HCT116 (cell line): Measurements from ENCODE around the gene SLC35E4. TPM values are rescaled to one million over a fixed set of nuclear protein-coding genes. Genes with fewer than 3 reads are reported as not detected.
"Not testable (repeated sequence)": the region's sequence is repeated elsewhere in the genome, so short reads cannot be mapped to it uniquely, and the experiment has no call there.

Source experiments
- ATAC-seq: fragments of 200-7000 bp; cut with Tn5 transposase; 2 replicates; pipeline ENCODE4 v1.9.1; 2020; ENCODE audit warnings: mild to moderate bottlenecking, moderate library complexity
- BruUV-seq: library from RNA; stranded (reverse); fragments of 400-500 nt; replicated peaks from 2 replicates; lab custom pipeline; 2021; lab: Mats Ljungman, UMichigan
- CTCF ChIA-PET: fragments of 300-600 bp; sonication (Branson Sonifier 250); formaldehyde crosslinking; loops from one replicate; lab custom pipeline; 2021; ENCODE audit warnings: antibody characterized with exemption; lab: Charles Lee
- POLR2A ChIA-PET: fragments of 300-600, 350-600 bp; sonication (Branson Sonifier 250); formaldehyde crosslinking; loops from one replicate; lab custom pipeline; 2021; ENCODE audit warnings: antibody characterized with exemption; lab: Charles Lee
- RAD21 ChIA-PET, 2 experiments: fragments of 300-600 bp; sonication (Branson Sonifier 250); formaldehyde crosslinking; loops; one replicate each; lab custom pipeline; 2023; ENCODE audit warnings: low total read pairs in 2 of 2; ENCODE audit not compliant: uncharacterized antibody in 2 of 2, unreplicated experiment in 2 of 2, low non-redundant PET in 1 of 2; lab: Charles Lee
- DNase-seq: peaks from one replicate; pipeline ENCODE4 v3.0.0-alpha.2; 2010; ENCODE audit warnings: low read depth, low spot score
- H2AFZ ChIP-seq: fragments of 200-600 bp; shearing (Covaris generic), sonication (generic); 2 replicates; pipeline ENCODE4 v1.6.1; 2017; ENCODE audit warnings: low read depth, mixed run types, mixed read lengths, antibody characterized with exemption, low read length; ENCODE audit not compliant: poor library complexity, severe bottlenecking
- H3K27ac ChIP-seq: 2 replicates; pipeline ENCODE4 v1.5.1; 2012; ENCODE audit warnings: low read depth, low read length
- H3K27me3 ChIP-seq: fragments of 200-600 bp; sonication (generic); 2 replicates; pipeline ENCODE4 v1.6.1; 2016; ENCODE audit warnings: mixed run types, low read length, mixed read lengths; ENCODE audit not compliant: insufficient read depth
- H3K36me3 ChIP-seq, 2 experiments: fragments of 200-500 bp in 1 of 2; fragments of 200-600 bp in 1 of 2; sonication (Bioruptor generic) in 1 of 2; sonication (generic) in 1 of 2; 2 replicates each; pipeline versions ENCODE4 v1.5.1 to v1.6.1; 2014 to 2016; ENCODE audit warnings: low read length in 2 of 2, inconsistent platforms in 1 of 2, mixed read lengths in 1 of 2, mixed run types in 1 of 2; ENCODE audit not compliant: insufficient read depth in 2 of 2, control insufficient read depth in 1 of 2
- H3K4me1 ChIP-seq, 2 experiments: fragments of 200-600 bp in 1 of 2; sonication (generic) in 1 of 2; 2 replicates each; pipeline versions ENCODE4 v1.5.1 to v1.6.1; 2012 to 2017; ENCODE audit warnings: low read length in 2 of 2, inconsistent platforms in 1 of 2, mild to moderate bottlenecking in 1 of 2, mixed read lengths in 1 of 2, mixed run types in 1 of 2, moderate library complexity in 1 of 2; ENCODE audit not compliant: insufficient read depth in 2 of 2, control insufficient read depth in 1 of 2
- H3K4me2 ChIP-seq: fragments of 200-600 bp; sonication (generic); 2 replicates; pipeline ENCODE4 v1.6.1; 2017; ENCODE audit warnings: mixed run types, low read length, mixed read lengths
- H3K4me3 ChIP-seq, 2 experiments: fragments of 200-600 bp in 1 of 2; sonication (generic) in 1 of 2; replicated peaks in 1 of 2; 2 replicates each; pipeline ENCODE4 v1.5.1; 2011 to 2016; ENCODE audit warnings: low read length in 2 of 2, control low read depth in 1 of 2, low read depth in 1 of 2, mild to moderate bottlenecking in 1 of 2, mixed read lengths in 1 of 2, mixed run types in 1 of 2
- H3K79me2 ChIP-seq: fragments of 200-600 bp; sonication (generic); 2 replicates; pipeline ENCODE4 v1.6.1; 2017; ENCODE audit warnings: mild to moderate bottlenecking, mixed run types, low read length, moderate library complexity, mixed read lengths; ENCODE audit not compliant: insufficient read depth
- H3K9ac ChIP-seq: fragments of 200-600 bp; sonication (generic); 2 replicates; pipeline ENCODE4 v1.6.1; 2016; ENCODE audit warnings: low read length, mixed read lengths
- H3K9me2 ChIP-seq: fragments of 200-600 bp; sonication (generic), shearing (Covaris generic); 2 replicates; pipeline ENCODE4 v1.6.1; 2017; ENCODE audit warnings: mixed run types, mild to moderate bottlenecking, moderate library complexity; ENCODE audit not compliant: insufficient read depth
- H3K9me3 ChIP-seq, 2 experiments: fragments of 200-500 bp in 1 of 2; fragments of 200-600 bp in 1 of 2; sonication (Bioruptor generic) in 1 of 2; sonication (generic) in 1 of 2; 2 replicates each; pipeline ENCODE4 v1.6.1; 2014 to 2017; ENCODE audit warnings: low read length in 2 of 2, mixed read lengths in 2 of 2, inconsistent platforms in 1 of 2, low read depth in 1 of 2, mild to moderate bottlenecking in 1 of 2, mixed run types in 1 of 2, moderate library complexity in 1 of 2; ENCODE audit not compliant: control insufficient read depth in 1 of 2, insufficient read depth in 1 of 2
- H4K20me1 ChIP-seq: fragments of 200-600 bp; sonication (generic), shearing (Covaris generic); 2 replicates; pipeline ENCODE4 v1.6.1; 2017; ENCODE audit warnings: mixed run types, mild to moderate bottlenecking, moderate library complexity; ENCODE audit not compliant: insufficient read depth
- JUND ChIP-seq: IDR thresholded peaks from 2 replicates; pipeline ENCODE4 v1.6.1; 2012
- POLR2A ChIP-seq: IDR thresholded peaks from 2 replicates; pipeline ENCODE4 v1.7.0; 2011; ENCODE audit warnings: borderline replicate concordance; ENCODE audit not compliant: insufficient read depth, insufficient read length; ENCODE audit errors: extremely low read depth
- RAD21 ChIP-seq: IDR thresholded peaks from 2 replicates; pipeline ENCODE4 v1.6.1; 2012; ENCODE audit warnings: low read depth, mild to moderate bottlenecking
- ZNF274 ChIP-seq: fragments of 200-500 bp; sonication (Bioruptor generic); IDR thresholded peaks from 2 replicates; pipeline ENCODE4 v1.6.1; 2014; ENCODE audit warnings: mild to moderate bottlenecking, low read depth, low read length, inconsistent platforms
- intact Hi-C: fragments of 100-400 bp; cut with micrococcal nuclease; formaldehyde crosslinking; loops from 2 replicates; pipeline ENCODE4 v1.10.0; 2022
- total RNA-seq: library from RNA; stranded (reverse); gene quantifications from one replicate; pipeline ENCODE4 v1.2.1, GENCODE V29; 2021; ENCODE audit not compliant: unreplicated experiment
- TF ChIP-seq, protein P1 (sequence below): IDR thresholded peaks from 2 replicates; pipeline ENCODE4 v1.6.1; 2012; ENCODE audit warnings: low read depth
- TF ChIP-seq, protein P2 (sequence below), 3 experiments: fragments of 200-600 bp in 1 of 3; sonication (generic) in 1 of 3; IDR thresholded peaks in 2 of 3; conservative IDR thresholded peaks in 1 of 3; 2 replicates each; pipeline ENCODE4 v1.5.1; 2012 to 2017; ENCODE audit warnings: low read depth in 2 of 3, low read length in 2 of 3, antibody characterized with exemption in 1 of 3, borderline replicate concordance in 1 of 3, control low read depth in 1 of 3, mild to moderate bottlenecking in 1 of 3, mixed read lengths in 1 of 3, mixed run types in 1 of 3, moderate library complexity in 1 of 3; ENCODE audit not compliant: insufficient read depth in 1 of 3

The SLC35E4 gene
- total RNA-seq, 1 experiment from 2014 or later = 6.2 TPM

DNA sequence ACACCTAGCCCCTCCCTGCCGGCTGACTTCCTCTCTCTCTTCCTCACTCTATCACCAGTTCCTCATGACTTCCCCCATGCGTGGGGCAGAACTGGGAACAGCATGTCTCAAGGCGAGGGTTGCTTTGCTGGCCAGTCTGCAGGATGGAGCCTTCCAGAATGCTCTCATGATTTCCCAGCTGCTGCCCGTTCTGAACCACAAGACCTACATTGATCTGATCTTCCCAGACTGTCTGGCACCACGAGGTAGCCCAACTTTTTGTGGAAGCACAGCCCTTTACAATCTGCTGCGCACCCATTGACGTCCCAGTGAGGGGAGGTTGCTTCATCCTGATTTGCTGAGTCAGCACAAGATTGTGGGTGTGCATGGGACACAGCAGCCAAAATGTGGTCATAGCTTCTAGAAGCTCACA, 20.0 kb upstream of the SLC35E4 start:
- Histone ChIP-seq H3K9me2 (no peaks in the 10 kb centered on the region), H3K4me2 (no peak overlapping the region), H3K9ac (no peak overlapping the region), H3K36me3 (no peaks in the 10 kb centered on the region), H3K4me3 (no peak overlapping the region), H3K27me3 (no peaks in the 10 kb centered on the region), H4K20me1 (no peaks in the 10 kb centered on the region), H3K9me3 (no peaks in the 10 kb centered on the region), H3K79me2 (no peaks in the 10 kb centered on the region), H2AFZ (no peak overlapping the region), H3K27ac (no peak overlapping the region), H3K4me1 (no peaks in the 10 kb centered on the region)
- DNase-seq = no peak
- ChIA-PET CTCF (no interaction called here), POLR2A (no interaction called here), RAD21 (no interaction called here)
- no TSS peak for BruUV-seq
- intact Hi-C loops = no loop called here
- no peak for TF ChIP-seq ZNF274
- TF ChIP-seq POLR2A = no peak
- ATAC-seq = no peak

DNA sequence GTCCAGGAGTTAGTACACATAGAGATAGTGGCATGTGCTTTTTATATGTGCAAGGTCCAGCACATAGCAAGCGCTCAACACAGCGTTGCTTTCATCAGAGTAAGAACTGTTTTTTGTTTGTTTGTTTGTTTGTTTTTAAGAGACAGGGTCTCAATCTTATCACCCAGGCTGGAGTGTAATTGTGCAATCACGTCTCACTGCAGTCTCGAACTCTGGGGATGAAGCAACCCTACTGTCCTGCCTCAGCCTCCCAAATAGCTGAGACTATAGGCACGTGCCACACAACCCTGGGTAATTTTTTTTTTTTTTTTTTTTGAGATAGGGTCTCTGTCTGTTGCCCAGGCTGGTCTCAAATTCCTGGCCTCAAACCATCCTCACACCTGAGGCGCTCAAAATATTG, 17.8 kb upstream of the SLC35E4 start:
- ATAC-seq (no peak), DNase-seq (no peak)
- intact Hi-C loops = no loop called here
- H3K9me3 ChIP-seq = no peaks in the 10 kb centered on the region
- ChIA-PET CTCF (interaction anchor here (1.2 kb wide), 1 partner anchor 17 kb away, joined by 3 read pairs; no protein-coding TSS in a partner anchor), RAD21 (no interaction called here)
- H3K9me2 ChIP-seq = no peaks in the 10 kb centered on the region
- no peaks in the 10 kb centered on the region for H3K36me3 ChIP-seq
- no peak overlapping the region for H3K4me3 ChIP-seq
- H3K4me2 ChIP-seq = no peak overlapping the region
- H3K9ac ChIP-seq = no peak overlapping the region
- no peaks in the 10 kb centered on the region for H3K4me1 ChIP-seq
- H4K20me1 ChIP-seq = no peaks in the 10 kb centered on the region
- H3K27me3 ChIP-seq = no peaks in the 10 kb centered on the region
- TF ChIP-seq JUND (no peak), RAD21 (no peak)
- TF ChIP-seq, protein P1, sequence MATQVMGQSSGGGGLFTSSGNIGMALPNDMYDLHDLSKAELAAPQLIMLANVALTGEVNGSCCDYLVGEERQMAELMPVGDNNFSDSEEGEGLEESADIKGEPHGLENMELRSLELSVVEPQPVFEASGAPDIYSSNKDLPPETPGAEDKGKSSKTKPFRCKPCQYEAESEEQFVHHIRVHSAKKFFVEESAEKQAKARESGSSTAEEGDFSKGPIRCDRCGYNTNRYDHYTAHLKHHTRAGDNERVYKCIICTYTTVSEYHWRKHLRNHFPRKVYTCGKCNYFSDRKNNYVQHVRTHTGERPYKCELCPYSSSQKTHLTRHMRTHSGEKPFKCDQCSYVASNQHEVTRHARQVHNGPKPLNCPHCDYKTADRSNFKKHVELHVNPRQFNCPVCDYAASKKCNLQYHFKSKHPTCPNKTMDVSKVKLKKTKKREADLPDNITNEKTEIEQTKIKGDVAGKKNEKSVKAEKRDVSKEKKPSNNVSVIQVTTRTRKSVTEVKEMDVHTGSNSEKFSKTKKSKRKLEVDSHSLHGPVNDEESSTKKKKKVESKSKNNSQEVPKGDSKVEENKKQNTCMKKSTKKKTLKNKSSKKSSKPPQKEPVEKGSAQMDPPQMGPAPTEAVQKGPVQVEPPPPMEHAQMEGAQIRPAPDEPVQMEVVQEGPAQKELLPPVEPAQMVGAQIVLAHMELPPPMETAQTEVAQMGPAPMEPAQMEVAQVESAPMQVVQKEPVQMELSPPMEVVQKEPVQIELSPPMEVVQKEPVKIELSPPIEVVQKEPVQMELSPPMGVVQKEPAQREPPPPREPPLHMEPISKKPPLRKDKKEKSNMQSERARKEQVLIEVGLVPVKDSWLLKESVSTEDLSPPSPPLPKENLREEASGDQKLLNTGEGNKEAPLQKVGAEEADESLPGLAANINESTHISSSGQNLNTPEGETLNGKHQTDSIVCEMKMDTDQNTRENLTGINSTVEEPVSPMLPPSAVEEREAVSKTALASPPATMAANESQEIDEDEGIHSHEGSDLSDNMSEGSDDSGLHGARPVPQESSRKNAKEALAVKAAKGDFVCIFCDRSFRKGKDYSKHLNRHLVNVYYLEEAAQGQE = no peak
- TF ChIP-seq, protein P2, sequence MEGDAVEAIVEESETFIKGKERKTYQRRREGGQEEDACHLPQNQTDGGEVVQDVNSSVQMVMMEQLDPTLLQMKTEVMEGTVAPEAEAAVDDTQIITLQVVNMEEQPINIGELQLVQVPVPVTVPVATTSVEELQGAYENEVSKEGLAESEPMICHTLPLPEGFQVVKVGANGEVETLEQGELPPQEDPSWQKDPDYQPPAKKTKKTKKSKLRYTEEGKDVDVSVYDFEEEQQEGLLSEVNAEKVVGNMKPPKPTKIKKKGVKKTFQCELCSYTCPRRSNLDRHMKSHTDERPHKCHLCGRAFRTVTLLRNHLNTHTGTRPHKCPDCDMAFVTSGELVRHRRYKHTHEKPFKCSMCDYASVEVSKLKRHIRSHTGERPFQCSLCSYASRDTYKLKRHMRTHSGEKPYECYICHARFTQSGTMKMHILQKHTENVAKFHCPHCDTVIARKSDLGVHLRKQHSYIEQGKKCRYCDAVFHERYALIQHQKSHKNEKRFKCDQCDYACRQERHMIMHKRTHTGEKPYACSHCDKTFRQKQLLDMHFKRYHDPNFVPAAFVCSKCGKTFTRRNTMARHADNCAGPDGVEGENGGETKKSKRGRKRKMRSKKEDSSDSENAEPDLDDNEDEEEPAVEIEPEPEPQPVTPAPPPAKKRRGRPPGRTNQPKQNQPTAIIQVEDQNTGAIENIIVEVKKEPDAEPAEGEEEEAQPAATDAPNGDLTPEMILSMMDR (IDR thresholded peaks at IDR 0.05 in 2 of 3, conservative IDR thresholded peaks at IDR 0.05 in 1 of 3; ENCODE audit: borderline replicate concordance in 1 of 3, insufficient read depth in 1 of 3, low read depth in 2 of 3, low read length in 2 of 3) = no peak
- TF ChIP-seq, all 23 proteins: peak for 0
- BruUV-seq = no TSS peak
- H3K27ac ChIP-seq = no peak overlapping the region
- POLR2A ChIA-PET = no interaction called here
- H2AFZ ChIP-seq = no peak overlapping the region
- no peaks in the 10 kb centered on the region for H3K79me2 ChIP-seq

DNA sequence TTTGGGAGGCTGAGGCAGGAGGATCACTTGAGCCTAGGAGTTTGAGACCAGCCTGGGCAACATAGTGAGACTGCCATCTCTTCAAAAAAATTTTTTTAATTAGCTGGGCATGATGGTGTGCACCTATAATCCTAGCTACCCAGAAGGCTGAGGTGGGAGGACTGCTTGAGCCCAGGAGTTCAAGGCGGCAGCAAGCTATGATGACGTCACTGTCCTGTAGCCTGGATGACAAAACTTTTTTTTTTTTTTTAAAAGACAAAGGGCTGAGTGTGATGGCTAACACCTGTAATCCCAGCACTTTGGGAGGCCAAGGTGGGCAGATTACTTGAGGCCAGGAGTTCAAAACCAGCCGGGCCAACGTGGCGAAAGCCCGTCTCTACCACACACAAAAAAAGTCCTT, 15.7 kb upstream of the SLC35E4 start:
- H3K4me2 ChIP-seq, DNase-seq, H4K20me1 ChIP-seq, BruUV-seq, H3K36me3 ChIP-seq, ATAC-seq, H3K9me3 ChIP-seq, POLR2A ChIA-PET, H3K4me1 ChIP-seq, H3K9ac ChIP-seq, intact Hi-C loops, H3K27me3 ChIP-seq, H3K4me3 ChIP-seq, H3K79me2 ChIP-seq, H2AFZ ChIP-seq, H3K27ac ChIP-seq, RAD21 ChIA-PET, H3K9me2 ChIP-seq: not testable (repeated sequence)
- CTCF ChIA-PET = interaction anchor here (1.0 to 1.4 kb wide), 3 partner anchors 13 to 16 kb away, joined by 4 to 5 read pairs (median 4); no protein-coding TSS in a partner anchor
